SK-N-MC (cell line): Measurements from ENCODE around the gene AKR7A2.
"Not testable (repeated sequence)": the region's sequence is repeated elsewhere in the genome, so short reads cannot be mapped to it uniquely, and the experiment has no call there.

ENCODE experiments used
- EZH2 ChIP-seq: fragments of 200-600 bp; sonication (generic); IDR thresholded peaks from one replicate; pipeline ENCODE4 v1.6.1; 2017; ENCODE audit warnings: antibody characterized with exemption
- FOXP2 ChIP-seq: optimal IDR thresholded peaks from 2 replicates; pipeline ENCODE3; 2011; ENCODE audit warnings: mild to moderate bottlenecking, moderate library complexity; ENCODE audit not compliant: insufficient read depth; ENCODE audit errors: extremely low read length, control extremely low read depth
- POLR2AphosphoS5 ChIP-seq: IDR thresholded peaks from 2 replicates; pipeline ENCODE4 v1.6.1; 2012; ENCODE audit warnings: mild to moderate bottlenecking, low read depth, low read length, borderline replicate concordance

GRCh38 chr1:19269427-19270342 is 42.3 kb downstream of the AKR7A2 start:
- TF ChIP-seq EZH2, POLR2AphosphoS5, FOXP2: not testable (repeated sequence)
